Hematopoietic multipotent progenitor cell treated with erythropoietin and hydrocortisone succinate and interleukin-3 and kit ligand, for 4 days (in vitro differentiated cells): ENCODE data around the gene ATP6V1G2.
A peak's percentile ranks its signal among the peaks of the same experiment; 100 is the strongest.

Experiments
- DNase-seq: peaks from one replicate; pipeline ENCODE4 v3.0.0-alpha.2; 2015

The ATP6V1G2 gene

GRCh38 chr6:31575335-31575901, 29.0 kb upstream of the ATP6V1G2 start, which contains the start of gene TNF:
TSS of gene TNF (plus strand) at chr6:31575565. CDS start at chr6:31575742, 177 bp downstream.
- no peak for DNase-seq

GRCh38 chr6:31574106-31575061, 28.0 kb upstream of the ATP6V1G2 start:
- DNase-seq: no peak

GRCh38 chr6:31573239-31574105, 27.1 kb upstream of the ATP6V1G2 start:
- no peak for DNase-seq

- DNase-seq: no peak
Measured at GRCh38 chr6:31572041-31572911, 25.9 kb upstream of the ATP6V1G2 start, which contains the start of gene LTA. TSS of gene LTA (plus strand) at chr6:31572289. CDS start at chr6:31572743, 454 bp downstream.

- no peak for DNase-seq
Measured at GRCh38 chr6:31569861-31570536, 23.6 kb upstream of the ATP6V1G2 start.

- DNase-seq: no peak
Measured at GRCh38 chr6:31568537-31568961, 22.1 kb upstream of the ATP6V1G2 start.

- no peak for DNase-seq
Measured at GRCh38 chr6:31567531-31568370, 21.3 kb upstream of the ATP6V1G2 start.

- no peak for DNase-seq
Measured at GRCh38 chr6:31560697-31561058, 14.3 kb upstream of the ATP6V1G2 start.

GRCh38 chr6:31559958-31560696, 13.7 kb upstream of the ATP6V1G2 start:
- peak; percentile 91 for DNase-seq

- DNase-seq: no peak
Measured at GRCh38 chr6:31559606-31559957, 13.2 kb upstream of the ATP6V1G2 start.

- peak; percentile 95 for DNase-seq
Measured at GRCh38 chr6:31558631-31559500, 12.5 kb upstream of the ATP6V1G2 start.

GRCh38 chr6:31558318-31558625, 11.9 kb upstream of the ATP6V1G2 start:
- no peak for DNase-seq

- no peak for DNase-seq
Measured at GRCh38 chr6:31557443-31558317, 11.3 kb upstream of the ATP6V1G2 start.

GRCh38 chr6:31556307-31556706, 9.9 kb upstream of the ATP6V1G2 start:
- no peak for DNase-seq

- peak; percentile 94 for DNase-seq
Measured at GRCh38 chr6:31551371-31551770, 5.0 kb upstream of the ATP6V1G2 start.

- no peak for DNase-seq
Measured at GRCh38 chr6:31548544-31548873, 2.1 kb upstream of the ATP6V1G2 start.

- peak; percentile 37 for DNase-seq
Measured at GRCh38 chr6:31547727-31548543, 1.5 kb upstream of the ATP6V1G2 start.
